ENCODE results near the gene FH.

The FH gene

GRCh38 chr1:241459186-241459802 is 60.3 kb downstream of the FH start:
- no peak for DNase-seq (ENCODE audit: low read depth in 2 of 2)

GRCh38 chr1:241457421-241457820 is 62.1 kb downstream of the FH start:
- no peak for DNase-seq (ENCODE audit: low read depth in 2 of 2)

GRCh38 chr1:241456743-241457142 is 62.8 kb downstream of the FH start:
- DNase-seq (ENCODE audit: low read depth in 2 of 2): no peak

- no peak for DNase-seq (ENCODE audit: low read depth in 2 of 2)
Measured at GRCh38 chr1:241453732-241454131, 65.8 kb downstream of the FH start.

- no peak for DNase-seq (ENCODE audit: low read depth in 2 of 2)
Measured at GRCh38 chr1:241451956-241452355, 67.6 kb downstream of the FH start.
